ENCODE data around the gene OSBPL8.
A peak's percentile ranks its signal among the peaks of the same experiment; 100 is the strongest.
"Not testable (repeated sequence)": the region's sequence is repeated elsewhere in the genome, so short reads cannot be mapped to it uniquely, and the experiment has no call there.

Gene OSBPL8

DNA sequence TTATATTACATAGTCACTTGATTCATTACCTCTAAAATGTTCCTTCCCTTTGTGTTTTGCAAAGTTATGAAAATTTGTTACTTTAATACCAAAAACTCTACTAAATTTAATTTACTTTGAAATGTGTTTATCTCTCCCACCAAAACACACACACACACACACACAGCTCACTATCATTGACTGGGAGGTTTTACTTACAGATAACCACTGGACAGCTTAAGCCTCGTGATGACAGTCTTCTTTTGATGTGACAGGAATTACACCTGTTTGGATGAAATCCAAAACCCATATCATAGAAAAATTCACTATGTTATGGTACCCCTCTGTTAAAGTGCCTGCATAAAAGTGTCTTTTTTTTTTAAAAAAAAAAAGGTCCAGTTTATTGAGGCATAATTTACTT is 227.0 kb downstream of the OSBPL8 start:
- H3K27ac ChIP-seq (ENCODE audit: low read depth, low read length): no peak overlapping the region
- peaks cover 5% of the 10 kb centered on the region; the same call in 1 of the 2 replicates for H3K9me3 ChIP-seq (ENCODE audit: insufficient read depth, low read depth, low read length)
- no peak overlapping the region for H3K9ac ChIP-seq (ENCODE audit: low read depth, low read length)
- peaks cover 5% of the 10 kb centered on the region; the same call in 1 of the 2 replicates for H3K4me1 ChIP-seq (ENCODE audit: insufficient read depth, low read length)
- H3K4me3 ChIP-seq (ENCODE audit: low read length): no peak overlapping the region
- H3K36me3 ChIP-seq (ENCODE audit: insufficient read depth, low read length): no peaks in the 10 kb centered on the region
- no peaks in the 10 kb centered on the region for H3K27me3 ChIP-seq (ENCODE audit: insufficient read depth, low read length)
- 85% methylated on average over 1 of the region's 1 CpG for WGBS

DNA sequence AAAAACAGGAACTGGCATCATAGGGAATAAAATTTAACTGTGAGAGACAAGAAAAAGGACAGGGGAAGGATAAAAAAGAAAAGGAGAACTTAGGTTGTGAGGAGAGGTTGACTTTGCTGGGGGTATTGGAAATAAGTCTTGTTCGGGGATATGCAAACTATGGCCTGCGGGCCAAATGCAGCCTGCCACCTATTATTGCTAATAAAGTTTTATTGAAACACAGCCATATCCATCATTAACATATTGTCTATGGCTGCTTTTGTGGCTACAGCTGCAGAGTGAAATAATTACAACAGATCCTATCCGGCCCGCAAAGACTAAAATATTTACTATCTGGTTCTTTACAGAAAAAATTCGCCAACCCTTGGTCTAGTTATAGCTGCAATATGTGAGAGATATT is 230.0 kb downstream of the OSBPL8 start:
- peaks cover 5% of the 10 kb centered on the region; the same call in 1 of the 2 replicates for H3K9me3 ChIP-seq (ENCODE audit: insufficient read depth, low read depth, low read length)
- H3K36me3 ChIP-seq (ENCODE audit: insufficient read depth, low read length): no peaks in the 10 kb centered on the region
- no peaks in the 10 kb centered on the region for H3K4me1 ChIP-seq (ENCODE audit: insufficient read depth, low read length)
- WGBS: 96% methylated on average over 5 of the region's 5 CpGs
- no peak overlapping the region for H3K4me3 ChIP-seq (ENCODE audit: low read length)
- no peak overlapping the region for H3K9ac ChIP-seq (ENCODE audit: low read depth, low read length)
- H3K27ac ChIP-seq (ENCODE audit: low read depth, low read length): no peak overlapping the region
- H3K27me3 ChIP-seq (ENCODE audit: insufficient read depth, low read length): no peaks in the 10 kb centered on the region

DNA sequence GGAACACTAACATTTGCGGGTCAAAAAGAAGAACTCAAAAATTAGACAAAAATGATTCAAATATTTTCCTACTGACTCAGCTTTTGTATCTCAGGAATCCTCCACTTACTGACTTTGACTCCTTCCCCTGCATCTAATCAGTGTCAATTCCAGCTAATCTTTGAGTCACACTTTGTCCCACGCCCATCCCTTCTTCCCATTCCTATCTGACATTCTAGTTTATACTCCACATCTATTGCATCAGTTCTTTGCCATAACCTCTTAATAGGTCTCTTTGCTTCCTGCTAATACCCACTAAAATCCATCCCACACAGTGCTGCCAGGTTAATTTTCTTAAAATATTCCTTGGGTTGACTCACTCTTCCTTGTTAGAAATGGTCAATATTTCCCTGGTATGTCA is 230.4 kb downstream of the OSBPL8 start:
- Histone ChIP-seq H3K27me3 (ENCODE audit: insufficient read depth, low read length) (no peaks in the 10 kb centered on the region), H3K9ac (ENCODE audit: low read depth, low read length) (no peak overlapping the region), H3K4me1 (ENCODE audit: insufficient read depth, low read length) (no peaks in the 10 kb centered on the region), H3K27ac (ENCODE audit: low read depth, low read length) (no peak overlapping the region), H3K36me3 (ENCODE audit: insufficient read depth, low read length) (no peaks in the 10 kb centered on the region), H3K4me3 (ENCODE audit: low read length) (no peak overlapping the region), H3K9me3 (ENCODE audit: insufficient read depth, low read depth, low read length) (peaks cover 5% of the 10 kb centered on the region; the same call in 1 of the 2 replicates)
- WGBS: 91% methylated on average over 2 of the region's 2 CpGs

DNA sequence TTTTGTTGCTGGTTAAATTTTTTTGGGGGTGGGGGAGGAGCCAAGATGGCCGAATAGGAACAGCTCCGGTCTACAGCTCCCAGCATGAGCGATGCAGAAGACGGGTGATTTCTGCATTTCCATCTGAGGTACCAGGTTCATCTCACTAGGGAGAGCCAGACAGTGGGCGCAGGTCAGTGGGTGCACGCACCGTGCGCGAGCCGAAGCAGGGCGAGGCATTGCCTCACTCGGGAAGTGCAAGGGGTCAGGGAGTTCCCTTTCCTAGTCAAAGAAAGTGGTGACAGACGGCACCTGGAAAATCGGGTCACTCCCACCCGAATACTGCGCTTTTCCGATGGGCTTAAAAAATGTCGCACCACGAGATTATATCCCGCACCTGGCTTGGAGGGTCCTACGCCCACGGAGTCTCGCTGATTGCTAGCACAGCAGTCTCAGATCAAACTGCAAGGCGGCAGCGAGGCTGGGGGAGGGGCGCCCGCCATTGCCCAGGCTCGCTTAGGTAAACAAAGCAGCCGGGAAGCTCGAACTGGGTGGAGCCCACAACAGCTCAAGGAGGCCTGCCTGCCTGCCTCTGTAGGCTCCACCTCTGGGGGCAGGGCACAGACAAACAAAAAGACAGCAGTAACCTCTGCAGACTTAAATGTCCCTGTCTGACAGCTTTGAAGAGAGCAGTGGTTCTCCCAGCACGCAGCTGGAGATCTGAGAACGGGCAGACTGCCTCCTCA is 239.8 kb downstream of the OSBPL8 start:
- WGBS: 20% methylated on average over 30 of the region's 32 CpGs
- H3K27ac ChIP-seq (ENCODE audit: low read depth, low read length); H3K27me3 ChIP-seq (ENCODE audit: insufficient read depth, low read length); H3K36me3 ChIP-seq (ENCODE audit: insufficient read depth, low read length); H3K4me1 ChIP-seq (ENCODE audit: insufficient read depth, low read length); H3K9me3 ChIP-seq (ENCODE audit: insufficient read depth, low read depth, low read length): not testable (repeated sequence)
- Histone ChIP-seq H3K4me3 (ENCODE audit: low read length) (peak overlapping the region; percentile 37), H3K9ac (ENCODE audit: low read depth, low read length) (0 out of 2 replicates have a peak overlapping the region, but pooled peaks have one; percentile 14)

DNA sequence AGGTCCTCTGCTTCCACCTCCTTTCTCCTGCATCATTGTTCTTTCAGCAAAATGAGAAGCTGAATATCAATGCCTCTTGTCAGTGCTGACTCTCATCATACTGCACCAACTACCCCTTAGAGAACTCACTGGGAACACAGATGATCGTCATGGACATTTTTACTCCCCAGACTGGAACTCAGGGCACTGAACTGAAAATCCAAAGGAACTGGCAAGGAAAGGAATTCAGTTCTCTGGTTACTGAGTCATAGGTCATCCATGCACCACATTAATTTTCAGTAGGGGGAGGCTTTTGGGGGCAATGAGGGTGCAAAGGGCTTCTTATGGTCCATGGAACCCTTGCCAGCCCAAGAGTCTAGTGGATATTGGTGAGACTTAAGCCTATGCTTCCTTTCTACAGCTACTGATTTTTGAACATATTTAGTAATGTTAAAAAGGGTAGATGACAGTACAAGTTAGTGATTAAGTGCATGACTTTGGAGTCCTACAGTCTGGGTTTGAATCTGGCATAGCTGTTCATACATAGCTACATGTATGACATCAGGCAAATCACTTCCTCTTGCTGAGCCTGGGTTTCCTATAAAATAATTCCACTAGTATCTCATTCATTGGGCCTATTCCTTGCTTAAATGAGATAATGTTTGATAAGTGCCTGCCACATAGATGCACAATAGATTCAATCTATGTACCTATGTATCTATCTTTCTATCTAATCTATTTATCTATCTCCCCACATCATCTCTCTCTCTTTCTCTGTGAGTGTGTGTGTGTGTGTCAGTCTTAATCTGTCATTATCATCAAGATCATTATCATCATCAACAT is 240.6 kb downstream of the OSBPL8 start:
- H3K36me3 ChIP-seq (ENCODE audit: insufficient read depth, low read length): no peaks in the 10 kb centered on the region
- peaks cover 4% of the 10 kb centered on the region; the same call in 1 of the 2 replicates for H3K4me1 ChIP-seq (ENCODE audit: insufficient read depth, low read length)
- WGBS: 94% methylated on average over 1 of the region's 1 CpG
- 0 out of 2 replicates have a peak, but pooled peaks cover 3% of the 10 kb centered on the region for H3K9me3 ChIP-seq (ENCODE audit: insufficient read depth, low read depth, low read length)
- no peak overlapping the region for H3K9ac ChIP-seq (ENCODE audit: low read depth, low read length)
- H3K27me3 ChIP-seq (ENCODE audit: insufficient read depth, low read length): no peaks in the 10 kb centered on the region
- H3K4me3 ChIP-seq (ENCODE audit: low read length): peak overlapping the region; percentile 37; the same call in 1 of the 2 replicates
- no peak overlapping the region for H3K27ac ChIP-seq (ENCODE audit: low read depth, low read length)

DNA sequence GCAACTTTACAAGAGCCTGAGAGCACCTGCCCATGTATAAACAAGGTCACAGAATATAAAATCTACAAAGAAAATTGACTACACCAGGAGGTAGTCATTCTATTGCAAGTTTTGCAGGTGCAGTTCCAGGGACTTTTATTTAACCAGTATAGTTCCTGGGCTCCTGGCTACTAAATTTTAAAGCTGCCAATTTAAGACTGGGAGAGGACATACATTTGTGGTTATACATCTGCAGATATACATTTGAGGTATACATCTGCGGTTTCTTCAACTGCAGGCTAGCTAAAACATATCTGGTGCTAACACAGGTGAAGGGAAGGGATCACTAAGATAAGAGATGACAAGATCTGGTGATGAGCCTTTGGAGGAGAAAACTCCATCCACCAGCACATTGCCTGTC is 241.6 kb downstream of the OSBPL8 start:
- Histone ChIP-seq H3K9ac (ENCODE audit: low read depth, low read length) (no peak overlapping the region), H3K4me3 (ENCODE audit: low read length) (no peak overlapping the region), H3K4me1 (ENCODE audit: insufficient read depth, low read length) (peaks cover 11% of the 10 kb centered on the region), H3K9me3 (ENCODE audit: insufficient read depth, low read depth, low read length) (0 out of 2 replicates have a peak, but pooled peaks cover 3% of the 10 kb centered on the region), H3K36me3 (ENCODE audit: insufficient read depth, low read length) (no peaks in the 10 kb centered on the region), H3K27ac (ENCODE audit: low read depth, low read length) (no peak overlapping the region), H3K27me3 (ENCODE audit: insufficient read depth, low read length) (no peaks in the 10 kb centered on the region)
- 100% methylated on average over 1 of the region's 1 CpG for WGBS

DNA sequence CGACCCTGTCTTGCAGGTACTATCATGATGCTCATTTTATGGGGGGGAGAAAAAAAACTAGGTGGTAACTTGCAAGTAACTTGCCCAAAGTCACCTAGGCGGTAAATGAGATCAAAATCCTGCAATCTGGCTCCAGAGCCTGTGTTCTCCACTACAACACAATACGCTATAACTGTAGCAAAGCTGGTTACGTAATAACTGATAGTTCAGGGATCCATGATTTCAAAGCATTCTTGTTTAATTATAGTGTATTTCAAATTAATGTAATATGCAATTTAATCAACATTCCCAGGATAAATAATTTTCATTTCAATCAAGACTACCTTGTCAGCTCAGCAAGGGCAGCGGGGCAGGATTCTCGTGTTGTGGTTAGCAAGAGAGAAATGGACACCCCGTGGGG is 243.1 kb downstream of the OSBPL8 start:
- no peaks in the 10 kb centered on the region for H3K27me3 ChIP-seq (ENCODE audit: insufficient read depth, low read length)
- WGBS: 97% methylated on average over 6 of the region's 7 CpGs
- H3K9me3 ChIP-seq (ENCODE audit: insufficient read depth, low read depth, low read length): 0 out of 2 replicates have a peak, but pooled peaks cover 3% of the 10 kb centered on the region
- no peak overlapping the region for H3K9ac ChIP-seq (ENCODE audit: low read depth, low read length)
- no peak overlapping the region for H3K27ac ChIP-seq (ENCODE audit: low read depth, low read length)
- H3K4me3 ChIP-seq (ENCODE audit: low read length): no peak overlapping the region
- H3K36me3 ChIP-seq (ENCODE audit: insufficient read depth, low read length): no peaks in the 10 kb centered on the region
- H3K4me1 ChIP-seq (ENCODE audit: insufficient read depth, low read length): peaks cover 17% of the 10 kb centered on the region

DNA sequence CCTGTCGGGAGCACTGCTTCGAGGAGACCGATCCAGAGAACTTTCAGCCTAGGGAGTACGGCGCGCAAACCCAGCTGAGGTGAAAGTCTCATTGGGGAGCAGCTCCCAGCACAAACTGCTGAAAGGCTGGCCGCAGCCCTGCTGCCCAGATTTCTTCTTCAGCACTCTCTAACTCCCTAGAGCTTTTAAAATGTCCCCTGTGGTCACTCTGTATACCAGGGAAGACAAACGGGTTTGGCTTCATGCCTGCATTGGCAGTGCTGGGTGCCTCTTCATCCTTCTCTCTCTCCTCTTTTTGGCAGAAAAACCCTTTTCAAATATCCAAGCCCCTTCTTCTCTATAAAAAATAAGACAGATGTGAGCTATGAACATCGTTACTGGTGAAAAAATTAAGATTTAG is 246.3 kb downstream of the OSBPL8 start:
- Histone ChIP-seq H3K4me3 (ENCODE audit: low read length) (no peak overlapping the region), H3K9ac (ENCODE audit: low read depth, low read length) (no peak overlapping the region), H3K9me3 (ENCODE audit: insufficient read depth, low read depth, low read length) (no peaks in the 10 kb centered on the region), H3K27me3 (ENCODE audit: insufficient read depth, low read length) (no peaks in the 10 kb centered on the region), H3K4me1 (ENCODE audit: insufficient read depth, low read length) (peaks cover 13% of the 10 kb centered on the region), H3K36me3 (ENCODE audit: insufficient read depth, low read length) (no peaks in the 10 kb centered on the region), H3K27ac (ENCODE audit: low read depth, low read length) (no peak overlapping the region)
- WGBS: 91% methylated on average over 9 of the region's 9 CpGs

DNA sequence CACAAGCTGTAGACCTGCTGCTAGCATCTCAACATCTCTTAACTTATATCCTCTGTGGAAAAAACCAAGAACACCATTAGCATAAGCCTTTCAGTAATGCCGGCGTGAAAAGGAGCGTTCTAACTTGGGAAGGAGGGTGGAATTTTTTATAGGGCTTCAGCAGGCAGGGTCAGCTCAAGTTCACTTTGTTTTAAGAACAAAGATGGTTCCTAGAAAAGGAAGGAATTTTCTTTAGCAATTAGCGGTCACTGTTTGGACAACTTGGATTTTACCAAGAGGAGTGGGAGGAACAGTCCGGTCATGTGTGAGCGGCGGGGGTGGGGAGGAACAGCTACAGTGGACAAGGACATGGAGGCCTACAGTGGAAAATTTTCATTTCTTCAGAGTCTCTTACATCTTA is 247.3 kb downstream of the OSBPL8 start:
- H3K9me3 ChIP-seq (ENCODE audit: insufficient read depth, low read depth, low read length): no peaks in the 10 kb centered on the region
- no peaks in the 10 kb centered on the region for H3K27me3 ChIP-seq (ENCODE audit: insufficient read depth, low read length)
- 72% methylated on average over 7 of the region's 7 CpGs for WGBS
- H3K4me3 ChIP-seq (ENCODE audit: low read length): no peak overlapping the region
- no peak overlapping the region for H3K9ac ChIP-seq (ENCODE audit: low read depth, low read length)
- H3K36me3 ChIP-seq (ENCODE audit: insufficient read depth, low read length): no peaks in the 10 kb centered on the region
- no peak overlapping the region for H3K27ac ChIP-seq (ENCODE audit: low read depth, low read length)
- H3K4me1 ChIP-seq (ENCODE audit: insufficient read depth, low read length): peaks cover 13% of the 10 kb centered on the region

DNA sequence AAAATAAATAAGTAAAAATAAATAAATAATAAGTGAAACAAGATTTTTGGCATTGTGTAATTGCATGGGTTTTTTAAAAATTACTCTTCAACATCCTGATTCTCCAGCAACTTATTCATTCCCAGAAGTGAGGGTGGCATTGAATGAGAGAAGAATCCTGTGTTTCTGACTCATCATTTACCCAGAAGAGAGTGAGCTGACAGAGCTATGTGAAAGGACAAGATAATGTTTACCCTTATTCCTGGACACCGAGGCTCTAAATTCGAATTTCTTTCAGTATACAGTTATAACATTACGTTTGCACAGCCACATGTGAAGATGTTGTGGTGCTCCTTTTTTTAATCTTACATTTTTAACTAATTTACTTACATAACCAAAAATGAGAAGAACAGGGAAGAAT is 247.8 kb downstream of the OSBPL8 start:
- Histone ChIP-seq H3K36me3 (ENCODE audit: insufficient read depth, low read length) (no peaks in the 10 kb centered on the region), H3K27me3 (ENCODE audit: insufficient read depth, low read length) (no peaks in the 10 kb centered on the region), H3K4me3 (ENCODE audit: low read length) (no peak overlapping the region), H3K4me1 (ENCODE audit: insufficient read depth, low read length) (peaks cover 13% of the 10 kb centered on the region), H3K9ac (ENCODE audit: low read depth, low read length) (no peak overlapping the region), H3K27ac (ENCODE audit: low read depth, low read length) (no peak overlapping the region), H3K9me3 (ENCODE audit: insufficient read depth, low read depth, low read length) (no peaks in the 10 kb centered on the region)
- 78% methylated on average over 2 of the region's 3 CpGs for WGBS

DNA sequence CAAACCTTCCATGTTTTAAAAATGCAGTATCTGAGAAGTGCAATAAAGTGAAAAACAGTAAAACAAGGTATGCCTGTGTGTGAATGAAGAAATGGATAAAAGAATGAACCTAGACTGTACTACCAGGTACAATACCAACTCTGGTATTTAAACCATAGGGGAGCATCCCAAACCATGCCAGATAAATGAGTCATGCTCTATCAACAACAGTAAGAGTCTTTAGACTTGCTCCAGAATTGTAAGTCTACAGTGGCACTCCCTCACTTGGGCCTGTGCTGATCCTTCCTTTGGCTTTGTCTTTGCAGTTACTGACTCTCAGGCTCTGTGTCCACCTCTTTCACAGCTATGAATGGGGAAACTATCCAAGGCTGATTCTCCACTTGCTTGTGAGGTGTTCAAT is 249.5 kb downstream of the OSBPL8 start:
- no peak overlapping the region for H3K27ac ChIP-seq (ENCODE audit: low read depth, low read length)
- no peaks in the 10 kb centered on the region for H3K36me3 ChIP-seq (ENCODE audit: insufficient read depth, low read length)
- peaks cover 13% of the 10 kb centered on the region for H3K4me1 ChIP-seq (ENCODE audit: insufficient read depth, low read length)

More for the DNA sequence above, 249.5 kb downstream of the OSBPL8 start:
- H3K4me3 ChIP-seq (ENCODE audit: low read length): no peak overlapping the region
- H3K9me3 ChIP-seq (ENCODE audit: insufficient read depth, low read depth, low read length): no peaks in the 10 kb centered on the region
- no peaks in the 10 kb centered on the region for H3K27me3 ChIP-seq (ENCODE audit: insufficient read depth, low read length)
- no peak overlapping the region for H3K9ac ChIP-seq (ENCODE audit: low read depth, low read length)
